HL-60/S4 (cell line): ENCODE measurements around the gene CCDC40.
"Not testable (repeated sequence)": the region's sequence is repeated elsewhere in the genome, so short reads cannot be mapped to it uniquely, and the experiment has no call there.

Source experiments
- in situ Hi-C: fragments of 300-500 bp; cut with MboI; formaldehyde crosslinking; loops from 2 replicates; pipeline ENCODE4 v1.14.3; 2022; ENCODE audit warnings: low sequenced_read_pairs

CCDC40 gene

GRCh38 chr17:80036715-80037477 is 454 bp downstream of the CCDC40 start:
- in situ Hi-C loops = no loop called here

DNA sequence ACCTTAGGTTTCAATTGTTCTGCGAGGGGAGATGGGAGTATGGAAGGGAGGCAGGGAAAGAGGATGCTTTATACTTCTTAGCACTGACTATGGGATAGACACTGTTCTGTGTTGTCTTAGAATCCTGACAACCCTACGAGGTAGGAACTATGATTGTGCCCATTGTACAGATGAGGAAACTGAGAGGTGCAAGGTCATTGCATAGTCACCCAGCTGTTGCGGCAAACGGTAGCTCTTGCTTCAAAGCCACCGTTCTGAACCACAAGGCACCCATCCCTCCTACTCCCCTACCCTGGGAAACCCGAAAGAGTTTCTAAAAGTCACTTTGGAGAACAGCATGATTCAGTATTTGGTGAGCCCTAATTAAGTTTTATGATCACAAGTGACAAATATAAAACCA is 7.5 kb downstream of the CCDC40 start:
- in situ Hi-C loops = no loop called here

- in situ Hi-C loops = no loop called here
These were observed 9.3 kb downstream of the CCDC40 start for GRCh38 chr17:80045703-80046102.

DNA sequence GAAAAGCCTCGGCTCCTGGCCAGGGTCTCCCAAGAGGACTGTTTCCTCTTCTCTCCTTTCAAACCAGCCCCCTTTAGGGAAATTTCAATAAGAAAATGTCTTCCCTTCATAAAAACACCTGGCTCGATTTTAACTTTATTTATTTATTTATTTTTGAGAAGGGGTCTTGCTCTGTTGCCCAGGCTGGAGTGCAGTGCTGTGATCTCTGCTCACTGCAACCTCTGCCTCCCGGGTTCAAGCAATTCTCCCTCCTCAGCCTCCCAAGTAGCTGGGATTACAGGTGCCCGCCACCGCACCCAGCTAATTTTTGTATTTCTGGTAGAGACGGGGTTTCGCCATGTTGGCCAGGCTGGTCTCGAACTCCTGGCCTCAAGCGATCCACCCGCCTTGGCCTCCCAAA is 10.3 kb downstream of the CCDC40 start:
- in situ Hi-C loops = not testable (repeated sequence)

DNA sequence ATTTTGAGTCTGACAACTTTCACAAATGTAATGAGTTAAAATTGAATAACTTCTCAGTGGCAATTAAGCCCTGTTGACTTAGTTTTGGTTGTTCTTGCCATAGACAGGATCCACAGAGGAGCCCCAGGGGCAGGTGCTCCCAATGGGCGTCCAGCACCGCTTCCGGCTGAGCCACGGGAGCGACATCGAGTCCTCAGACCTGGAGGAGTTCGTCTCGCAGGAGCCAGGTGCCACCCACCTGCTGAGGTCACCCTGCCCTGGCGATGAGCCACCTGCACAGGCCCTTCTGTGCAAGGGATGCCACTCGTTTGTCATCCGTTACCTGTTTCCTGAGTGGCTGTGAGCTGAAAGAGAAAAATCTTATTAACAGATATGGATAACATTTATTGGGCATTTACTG is 10.7 kb downstream of the CCDC40 start:
- in situ Hi-C loops = no loop called here

- in situ Hi-C loops = no loop called here
These were observed 13.5 kb downstream of the CCDC40 start for GRCh38 chr17:80049986-80050385.

DNA sequence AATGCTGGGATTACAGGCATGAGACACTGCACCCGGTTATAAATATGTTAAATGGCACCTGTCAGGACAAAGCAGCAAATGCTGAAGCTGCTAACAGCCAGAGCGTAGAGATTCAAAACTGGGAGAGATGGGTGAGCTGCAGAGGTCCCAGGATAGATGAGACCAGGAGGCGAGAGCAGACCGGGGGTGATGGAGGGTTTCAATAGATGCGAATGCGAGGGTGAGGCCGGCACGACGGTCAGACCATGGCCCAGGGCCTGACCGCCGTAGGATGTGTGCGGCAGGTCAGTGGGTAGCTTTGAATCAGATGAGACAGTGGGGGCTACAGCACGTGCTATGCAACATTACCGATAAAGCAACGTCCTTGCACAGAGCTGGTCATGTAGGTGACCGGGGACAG is 14.3 kb downstream of the CCDC40 start:
- in situ Hi-C loops = no loop called here

DNA sequence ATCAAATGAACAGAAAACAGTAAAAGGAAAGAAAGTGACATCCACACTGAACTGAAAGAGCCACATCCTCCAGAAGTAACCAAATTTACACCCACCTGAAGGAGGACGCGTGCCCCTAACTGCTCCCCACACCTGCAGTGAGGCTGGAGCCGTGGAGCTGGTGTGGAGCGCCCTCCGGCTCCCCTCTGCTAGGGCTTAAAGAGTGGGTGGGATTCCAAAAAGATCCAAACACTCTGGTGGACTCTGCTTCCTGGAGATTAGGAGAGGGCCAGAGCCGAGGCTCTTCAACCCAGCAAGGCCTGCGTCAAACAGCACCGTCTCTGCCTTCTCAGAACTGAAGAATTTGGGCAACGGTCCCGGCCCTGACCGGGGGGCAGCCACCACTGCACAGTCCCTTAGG is 15.2 kb downstream of the CCDC40 start:
- in situ Hi-C loops = no loop called here

DNA sequence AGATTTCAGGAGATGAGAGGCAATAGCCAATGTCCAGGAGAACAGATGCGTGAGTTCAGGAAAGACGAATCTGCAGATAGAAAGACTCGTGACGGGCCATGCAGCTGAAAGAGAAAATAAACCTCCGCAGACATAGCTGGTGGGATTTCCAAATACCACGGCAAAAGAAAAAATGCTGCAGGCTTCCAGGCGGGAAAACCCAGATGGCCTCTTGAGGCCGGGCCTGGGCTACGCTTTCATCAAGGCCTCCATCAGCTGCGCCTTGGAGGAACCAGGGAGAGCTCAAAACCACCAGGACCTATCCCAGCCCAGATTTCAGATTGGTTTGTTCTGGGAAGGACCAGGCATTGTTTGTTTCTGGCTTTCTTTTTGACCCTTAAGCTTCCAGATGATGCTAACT is 16.7 kb downstream of the CCDC40 start:
- in situ Hi-C loops = no loop called here

GRCh38 chr17:80055597-80055996 is 19.2 kb downstream of the CCDC40 start:
- in situ Hi-C loops = no loop called here

DNA sequence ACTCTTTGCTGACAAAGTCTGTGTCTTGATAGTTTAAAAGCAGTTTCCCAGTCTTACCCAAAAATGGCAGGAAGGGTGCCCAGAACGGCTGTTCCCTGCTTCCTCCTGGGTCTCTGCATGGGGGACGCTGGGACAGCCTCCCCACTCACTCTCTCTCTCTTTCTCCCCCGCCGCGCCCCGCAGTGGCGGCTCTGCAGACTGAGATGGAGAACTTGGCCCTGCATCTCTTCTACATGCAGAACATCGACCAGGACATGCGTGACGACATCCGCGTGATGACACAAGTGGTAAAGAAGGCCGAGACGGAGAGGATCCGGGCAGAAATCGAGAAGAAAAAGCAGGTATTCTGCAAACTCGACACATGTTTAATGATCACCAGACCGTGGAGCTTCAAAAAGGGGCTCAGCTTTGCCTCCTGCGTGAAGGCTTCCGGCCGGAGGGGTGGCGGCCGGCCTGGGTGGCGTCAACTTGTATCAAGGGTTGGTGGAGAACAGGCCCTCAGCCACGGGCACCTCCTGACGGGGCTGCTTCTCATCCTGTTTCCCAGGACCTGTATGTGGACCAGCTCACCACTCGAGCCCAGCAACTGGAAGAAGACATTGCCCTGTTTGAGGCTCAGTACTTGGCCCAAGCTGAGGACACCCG is 22.0 kb downstream of the CCDC40 start:
- in situ Hi-C loops = no loop called here

DNA sequence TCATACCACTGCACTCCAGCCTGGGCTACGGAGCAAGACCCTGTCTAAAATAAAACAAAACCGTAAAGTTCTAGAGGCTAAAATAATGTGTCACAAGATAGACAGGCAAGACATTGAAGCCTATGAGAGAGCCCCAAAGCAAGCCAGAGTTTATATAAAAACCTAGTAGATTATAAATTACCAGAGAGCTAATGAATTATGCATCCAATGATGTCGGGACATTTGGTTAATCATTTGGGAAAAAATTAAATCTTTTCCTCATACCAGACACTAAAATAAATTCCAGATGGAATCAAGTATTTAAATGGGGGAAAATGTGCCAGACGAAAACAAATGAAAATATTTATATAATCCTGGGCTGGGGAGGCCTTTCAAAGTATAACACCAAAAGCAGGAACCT is 24.2 kb downstream of the CCDC40 start:
- in situ Hi-C loops = no loop called here

- in situ Hi-C loops = no loop called here
These were observed 25.0 kb downstream of the CCDC40 start for GRCh38 chr17:80061421-80061820.

GRCh38 chr17:80063830-80064585 is 27.6 kb downstream of the CCDC40 start:
- in situ Hi-C loops = no loop called here

DNA sequence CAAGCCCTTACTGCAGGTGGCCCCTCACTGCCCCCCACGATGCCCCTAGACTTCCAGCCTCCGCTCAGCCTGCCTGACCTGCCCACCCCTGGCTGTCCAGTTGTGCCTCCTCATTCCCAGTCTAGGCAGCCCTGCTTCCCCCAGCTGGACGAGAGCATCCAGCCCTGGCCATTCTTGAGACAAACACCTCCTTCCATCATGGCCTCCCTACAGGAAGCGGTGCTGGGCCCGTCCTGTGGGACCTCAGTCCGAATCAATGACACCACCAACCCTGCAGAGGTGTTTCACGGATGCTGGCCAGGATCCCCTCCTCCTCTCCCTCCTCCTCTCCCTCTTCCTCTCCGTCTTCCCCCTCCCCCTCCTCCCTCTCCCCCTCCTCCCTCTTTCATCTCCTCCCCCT is 28.3 kb downstream of the CCDC40 start:
- in situ Hi-C loops = no loop called here

GRCh38 chr17:80065478-80066170 is 29.2 kb downstream of the CCDC40 start:
- in situ Hi-C loops = no loop called here

DNA sequence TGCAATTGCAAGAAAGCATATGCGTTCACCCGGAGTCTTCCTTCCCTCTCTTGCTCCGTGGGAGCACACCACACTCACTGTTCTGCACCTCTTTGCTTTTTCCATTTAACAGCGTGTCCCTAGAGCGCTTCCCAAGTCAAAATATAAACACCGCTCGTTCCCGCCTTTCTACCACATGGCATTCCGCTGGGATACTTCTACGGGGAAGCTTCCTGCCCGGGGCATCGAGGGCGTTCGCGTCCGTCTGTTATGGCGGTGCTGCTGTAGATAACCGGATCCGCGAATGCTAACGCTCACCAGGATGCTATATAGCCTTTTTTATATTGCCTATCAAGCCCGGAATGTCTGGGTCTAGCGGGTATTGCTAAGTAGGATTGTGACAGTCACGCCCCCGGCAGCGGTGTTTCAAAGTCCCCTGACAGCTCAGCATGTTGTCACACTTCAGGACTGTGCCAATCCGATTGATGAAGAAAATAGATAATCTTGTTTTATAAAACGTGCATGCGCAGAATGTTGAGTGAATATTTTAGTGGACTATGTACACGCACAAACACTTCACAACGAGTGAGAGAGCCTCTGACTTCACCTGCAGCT is 31.0 kb downstream of the CCDC40 start:
- in situ Hi-C loops = no loop called here

- in situ Hi-C loops = no loop called here
These were observed 32.1 kb downstream of the CCDC40 start for GRCh38 chr17:80068301-80069222.

- in situ Hi-C loops = no loop called here
These were observed 34.1 kb downstream of the CCDC40 start for GRCh38 chr17:80070375-80071115.
